Stimulated activated CD4-positive, alpha-beta T cell treated with anti-CD3 and anti-CD28 coated beads, TNF-alpha, amount 100 ng/mL, for 1 hour (primary cell): ENCODE results near the gene EDEM3.
"Not testable (repeated sequence)": the region's sequence is repeated elsewhere in the genome, so short reads cannot be mapped to it uniquely, and the experiment has no call there.

Experiments
- DNase-seq, 3 donors: peaks; one replicate each; pipeline ENCODE4 v3.0.0-alpha.2; 2020; ENCODE audit warnings: low read depth in 3 of 3, low spot score in 1 of 3

EDEM3 gene

GRCh38 chr1:184680611-184681225, 73.9 kb downstream of the EDEM3 start:
- DNase-seq: not testable (repeated sequence)

GRCh38 chr1:184679472-184679871, 75.2 kb downstream of the EDEM3 start:
- DNase-seq: not testable (repeated sequence)

- DNase-seq: no peak
Measured at GRCh38 chr1:184677344-184677743, 77.3 kb downstream of the EDEM3 start.

- DNase-seq: no peak
Measured at GRCh38 chr1:184673305-184673704, 81.4 kb downstream of the EDEM3 start.

- DNase-seq: no peak
Measured at GRCh38 chr1:184672013-184672726, 82.5 kb downstream of the EDEM3 start.

- no peak for DNase-seq
Measured at GRCh38 chr1:184669391-184669790, 85.3 kb downstream of the EDEM3 start.

- DNase-seq: no peak
Measured at GRCh38 chr1:184665360-184665759, 89.3 kb downstream of the EDEM3 start.

- no peak for DNase-seq
Measured at GRCh38 chr1:184664661-184665060, 90.0 kb downstream of the EDEM3 start.

- peak in 1 of 3 donors; percentile 8 for DNase-seq
Measured at GRCh38 chr1:184664042-184664660, 90.5 kb downstream of the EDEM3 start.

GRCh38 chr1:184661801-184662200, 92.9 kb downstream of the EDEM3 start:
- no peak for DNase-seq

GRCh38 chr1:184660462-184661191, 94.0 kb downstream of the EDEM3 start:
- no peak for DNase-seq

GRCh38 chr1:184658055-184658454, 96.6 kb downstream of the EDEM3 start:
- no peak for DNase-seq

- DNase-seq: no peak
Measured at GRCh38 chr1:184656221-184656620, 98.4 kb downstream of the EDEM3 start.

- no peak for DNase-seq
Measured at GRCh38 chr1:184655185-184655584, 99.5 kb downstream of the EDEM3 start.

- no peak for DNase-seq
Measured at GRCh38 chr1:184650177-184650866, 104.3 kb downstream of the EDEM3 start.

GRCh38 chr1:184649451-184649888, 105.2 kb downstream of the EDEM3 start:
- DNase-seq: no peak

GRCh38 chr1:184648856-184649201, 105.8 kb downstream of the EDEM3 start:
- DNase-seq: no peak

GRCh38 chr1:184648160-184648855, 106.3 kb downstream of the EDEM3 start:
- DNase-seq: no peak

- no peak for DNase-seq
Measured at GRCh38 chr1:184647471-184647870, 107.2 kb downstream of the EDEM3 start.

GRCh38 chr1:184646824-184647223, 107.8 kb downstream of the EDEM3 start:
- no peak for DNase-seq
